Vein endothelial cell (primary cell): ENCODE results near the gene TMCC2. TPM values are rescaled to one million over a fixed set of nuclear protein-coding genes. Genes with fewer than 3 reads are reported as not detected.

ENCODE experiments used
- total RNA-seq: library from RNA; depleted of rRNA; stranded (reverse); fragments of >200 nt; gene quantifications from 2 replicates; pipeline ENCODE4 v1.2.3, GENCODE V29; 2012

The TMCC2 gene
- 2.0 and 2.1 TPM in 2 replicates for total RNA-seq

DNA sequence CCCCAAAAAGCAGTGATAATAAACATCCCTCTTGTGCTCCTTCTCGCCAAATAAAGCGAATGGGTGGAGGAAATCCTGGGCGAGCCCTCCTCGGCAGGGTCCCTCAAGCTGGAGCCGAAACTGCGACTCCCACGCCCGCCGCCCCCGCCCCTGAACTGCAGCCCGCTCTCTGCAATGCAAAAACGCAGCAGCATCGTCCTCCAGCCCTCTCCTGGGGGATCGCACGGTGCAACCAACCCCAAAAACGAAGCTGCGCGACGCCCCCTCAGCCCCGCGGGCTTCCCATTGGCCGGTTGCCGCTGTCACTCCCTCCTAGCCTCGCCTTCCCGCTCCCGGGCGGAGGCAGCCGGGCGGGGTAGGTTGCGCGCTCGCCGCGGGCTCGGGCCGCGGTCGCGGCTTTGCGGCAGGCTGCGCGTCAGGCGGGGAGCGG is at the start of gene TMCC2:
Gene TMCC2, plus strand, starts transcription at position 363 of the 430 bp plus-strand sequence. CDS start 619 bp downstream, outside the sequence.

DNA sequence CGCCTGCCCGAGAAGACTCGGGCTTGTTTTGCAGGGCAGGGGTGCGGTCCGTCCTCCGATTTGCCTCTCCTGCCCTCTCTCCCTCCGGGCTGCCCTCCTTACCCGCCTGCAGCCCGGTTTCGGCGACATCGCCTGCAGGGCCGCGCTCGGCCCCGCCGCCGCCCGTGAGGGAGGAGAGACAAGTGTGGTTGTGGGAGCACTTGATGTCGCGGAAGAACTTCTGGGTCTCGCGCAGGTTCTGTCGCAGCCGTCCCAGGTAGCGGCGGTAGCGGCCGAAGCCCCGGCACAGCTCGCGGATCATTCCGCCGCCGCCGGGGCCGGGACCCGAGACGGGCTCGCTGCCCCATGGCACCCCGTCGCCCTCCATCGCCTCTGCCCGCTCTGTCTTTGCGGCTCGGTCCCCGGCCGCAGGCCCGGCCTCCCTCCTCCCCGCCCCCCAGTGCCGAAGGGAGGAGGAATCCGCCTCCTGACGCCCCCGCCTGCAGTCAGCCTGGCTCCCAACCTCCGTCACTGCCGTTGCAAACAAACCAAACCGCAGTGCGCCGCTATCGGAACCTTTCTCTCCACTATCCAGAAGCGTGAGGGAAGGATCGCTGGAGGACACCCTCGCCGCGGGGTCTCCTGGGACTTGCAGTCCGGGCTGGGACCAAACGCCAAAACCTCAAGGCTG is 16.4 kb upstream of the TMCC2 start, which contains the start of gene DSTYK:
Gene DSTYK, minus strand, starts transcription at position 534 of the 670 bp plus-strand sequence. Its CDS starts 167 bp downstream, at position 367.

GRCh38 chr1:205321162-205321958 is 93.6 kb downstream of the TMCC2 start, which contains the start of gene NUAK2:
Gene NUAK2, minus strand, starts transcription at chr1:205321745. Its CDS starts 117 bp downstream, at chr1:205321628.

Other genes starting within 250 kb of the TMCC2 start
- not detected in 2 replicates for gene CNTN2, start 184.7 kb upstream of the TMCC2 start, total RNA-seq
- gene TMEM81, start 143.5 kb upstream of the TMCC2 start, total RNA-seq: 0.67 and 1.3 TPM in 2 replicates
- 16.7 and 19.8 TPM in 2 replicates for gene RBBP5, start 106.0 kb upstream of the TMCC2 start, total RNA-seq
- gene DSTYK, start 16.2 kb upstream of the TMCC2 start, total RNA-seq: 10.1 and 10.5 TPM in 2 replicates
- 3.1 and 3.3 TPM in 2 replicates for gene NUAK2, start 93.8 kb downstream of the TMCC2 start, total RNA-seq
- gene KLHDC8A, start 129.0 kb downstream of the TMCC2 start, total RNA-seq: not detected in 2 replicates
- not detected in 2 replicates for gene LEMD1, start 194.1 kb downstream of the TMCC2 start, total RNA-seq
- gene BLACAT1, start 228.1 kb downstream of the TMCC2 start, total RNA-seq: under 0.01 and 0.29 TPM in 2 replicates